Nephron progenitor cell (in vitro differentiated cells): ENCODE data around the gene TJAP1.

ENCODE experiments used
- DNase-seq: peaks from one replicate; pipeline ENCODE4 v3.0.0; 2021
- H3K27ac Mint-ChIP-seq: 2 replicates; pipeline ENCODE4 v1.8.0; 2021; ENCODE audit warnings: mild to moderate bottlenecking, moderate library complexity, mixed read lengths
- H3K27me3 Mint-ChIP-seq: 2 replicates; pipeline ENCODE4 v1.8.0; 2021; ENCODE audit warnings: mild to moderate bottlenecking, low read depth, mixed read lengths; ENCODE audit not compliant: poor library complexity
- H3K36me3 Mint-ChIP-seq: 2 replicates; pipeline ENCODE4 v1.8.0; 2021; ENCODE audit warnings: low read depth, mixed read lengths
- H3K4me1 Mint-ChIP-seq: 2 replicates; pipeline ENCODE4 v1.8.0; 2021; ENCODE audit warnings: mixed read lengths
- H3K4me3 Mint-ChIP-seq: 2 replicates; pipeline ENCODE4 v1.8.0; 2021; ENCODE audit warnings: mild to moderate bottlenecking, moderate library complexity, mixed read lengths
- H3K9me3 Mint-ChIP-seq: 2 replicates; pipeline ENCODE4 v1.8.0; 2021; ENCODE audit warnings: mild to moderate bottlenecking, moderate library complexity, mixed read lengths
- CTCF ChIP-seq: fragments of 200-600 bp; sonication (generic); IDR thresholded peaks from 2 replicates; pipeline ENCODE4 v1.5.0; 2021; ENCODE audit warnings: antibody characterized with exemption

TJAP1 gene

GRCh38 chr6:43442935-43443334 is 34.4 kb upstream of the TJAP1 start:
- no peak for TF ChIP-seq CTCF
- Mint-ChIP-seq H3K27me3 (peaks cover 4% of the 10 kb centered on the region), H3K9me3 (no peaks in the 10 kb centered on the region), H3K4me1 (peaks cover 7% of the 10 kb centered on the region), H3K4me3 (no peak overlapping the region), H3K27ac (no peak overlapping the region), H3K36me3 (peaks cover 15% of the 10 kb centered on the region)
- DNase-seq, result no peak

GRCh38 chr6:43444036-43444435 is 33.3 kb upstream of the TJAP1 start:
- Mint-ChIP-seq H3K9me3 (no peaks in the 10 kb centered on the region), H3K4me3 (no peak overlapping the region), H3K27ac (peak overlapping the region; percentile 54), H3K36me3 (peaks cover 15% of the 10 kb centered on the region), H3K27me3 (peaks cover 4% of the 10 kb centered on the region), H3K4me1 (peaks cover 5% of the 10 kb centered on the region)
- TF ChIP-seq CTCF, result no peak
- no peak for DNase-seq

- Mint-ChIP-seq H3K4me1 (peaks cover 5% of the 10 kb centered on the region), H3K27me3 (peaks cover 4% of the 10 kb centered on the region), H3K27ac (peak overlapping the region; percentile 54), H3K9me3 (no peaks in the 10 kb centered on the region), H3K36me3 (peaks cover 15% of the 10 kb centered on the region), H3K4me3 (no peak overlapping the region)
- DNase-seq, result no peak
- no peak for TF ChIP-seq CTCF
These were observed 32.8 kb upstream of the TJAP1 start for GRCh38 chr6:43444582-43444981.

GRCh38 chr6:43445576-43445975 is 31.8 kb upstream of the TJAP1 start:
- Mint-ChIP-seq H3K4me1 (peaks cover 5% of the 10 kb centered on the region), H3K27me3 (peaks cover 4% of the 10 kb centered on the region), H3K9me3 (no peaks in the 10 kb centered on the region), H3K27ac (peak overlapping the region; percentile 59), H3K36me3 (peaks cover 15% of the 10 kb centered on the region), H3K4me3 (no peak overlapping the region)
- no peak for TF ChIP-seq CTCF
- no peak for DNase-seq

- H3K9me3 Mint-ChIP-seq, result no peaks in the 10 kb centered on the region
- H3K4me3 Mint-ChIP-seq, result no peak overlapping the region
- H3K4me1 Mint-ChIP-seq, result peaks cover 5% of the 10 kb centered on the region
- TF ChIP-seq CTCF, result no peak
- peaks cover 16% of the 10 kb centered on the region for H3K36me3 Mint-ChIP-seq
- peaks cover 4% of the 10 kb centered on the region for H3K27me3 Mint-ChIP-seq
- no peak for DNase-seq
- H3K27ac Mint-ChIP-seq, result peak overlapping the region; percentile 65
These were observed 29.8 kb upstream of the TJAP1 start for GRCh38 chr6:43447604-43448003.

GRCh38 chr6:43448916-43449315 is 28.5 kb upstream of the TJAP1 start:
- TF ChIP-seq CTCF, result no peak
- no peak overlapping the region for H3K4me3 Mint-ChIP-seq

More at GRCh38 chr6:43448916-43449315, 28.5 kb upstream of the TJAP1 start:
- peaks cover 6% of the 10 kb centered on the region for H3K4me1 Mint-ChIP-seq
- H3K9me3 Mint-ChIP-seq, result no peaks in the 10 kb centered on the region
- DNase-seq, result no peak
- peaks cover 14% of the 10 kb centered on the region for H3K36me3 Mint-ChIP-seq
- H3K27ac Mint-ChIP-seq, result no peak overlapping the region
- peaks cover 10% of the 10 kb centered on the region for H3K27me3 Mint-ChIP-seq
